Heart left ventricle (tissue), 16 donors: ENCODE results near the gene WDR18. TPM values are rescaled to one million over a fixed set of nuclear protein-coding genes. Genes with fewer than 3 reads are reported as not detected.

Experiments used
- ATAC-seq, 4 donors: fragments of 200-7000 bp; cut with Tn5 transposase; one replicate each; pipeline ENCODE4 v1.9.1; 2020 to 2022; ENCODE audit warnings: moderate library complexity in 4 of 4, mild to moderate bottlenecking in 3 of 4, moderate number of reproducible peaks in 1 of 4
- DNase-seq, 5 donors: peaks; one replicate each; pipeline ENCODE4 v3.0.0-alpha.2; 2020
- H3K27ac ChIP-seq, 12 donors: fragments of 200-600 bp; sonication (generic) in 4 of 12; one replicate each; pipeline versions ENCODE4 v1.5.0 to v1.8.0; 2016 to 2022; ENCODE audit warnings: mild to moderate bottlenecking in 2 of 12
- H3K27me3 ChIP-seq, 9 donors: fragments of 200-600 bp; sonication (generic) in 2 of 9; one replicate each; pipeline versions ENCODE4 v1.5.1 to v1.8.0; 2016 to 2022; ENCODE audit warnings: mild to moderate bottlenecking in 3 of 9
- H3K36me3 ChIP-seq, 9 donors: fragments of 200-600 bp; sonication (generic) in 2 of 9; one replicate each; pipeline versions ENCODE4 v1.5.0 to v1.8.0; 2018 to 2022; ENCODE audit warnings: mild to moderate bottlenecking in 2 of 9
- H3K4me1 ChIP-seq, 12 donors: fragments of 200-600 bp; sonication (generic) in 4 of 12; one replicate each; pipeline versions ENCODE4 v1.5.0 to v1.8.0; 2016 to 2022; ENCODE audit warnings: mild to moderate bottlenecking in 3 of 12
- H3K4me3 ChIP-seq, 12 donors: fragments of 200-600 bp; sonication (generic) in 4 of 12; one replicate each; pipeline versions ENCODE4 v1.5.0 to v1.8.0; 2017 to 2022; ENCODE audit warnings: mild to moderate bottlenecking in 9 of 12, moderate library complexity in 4 of 12
- H3K9me3 ChIP-seq, 12 donors: fragments of 200-600 bp; sonication (generic) in 4 of 12; one replicate each; pipeline versions ENCODE4 v1.5.0 to v1.8.0; 2016 to 2022; ENCODE audit warnings: mild to moderate bottlenecking in 1 of 12
- CTCF ChIP-seq, 12 donors: fragments of 200-600 bp; sonication (generic) in 4 of 12; IDR thresholded peaks; one replicate each; pipeline versions ENCODE4 v1.5.0 to v1.8.0; 2018 to 2022; ENCODE audit warnings: antibody characterized with exemption in 12 of 12, mild to moderate bottlenecking in 5 of 12
- POLR2A ChIP-seq, 2 donors: fragments of 450-650 bp; IDR thresholded peaks; one replicate each; pipeline ENCODE4 v1.6.1; 2017; ENCODE audit warnings: antibody characterized with exemption in 2 of 2, mild to moderate bottlenecking in 2 of 2, moderate library complexity in 2 of 2
- WGBS, 4 donors: extraction: QIAGEN DNeasy Blood & Tissue Kit in 2 of 4; methylation state at CpG; one replicate each; pipeline versions ENCODE4 v1.1.5 to v1.1.7; 2013 to 2018; 5-methylcytosine and 5-hydroxymethylcytosine counted together
- intact Hi-C, 10 donors: fragments of 100-400 bp; cut with DNase I; formaldehyde crosslinking; loops; one replicate each; pipeline versions ENCODE4 v1.11.1 to v1.14.2; 2022
- polyA plus RNA-seq, 2 donors: library from polyadenylated mRNA; stranded (reverse); fragments of 200-250 nt; gene quantifications; one replicate each; pipeline ENCODE4 v1.2.3, GENCODE V29; 2013
- total RNA-seq, 9 donors: library from RNA; depleted of rRNA in 2 of 9; stranded (reverse); fragments of >200 nt in 2 of 9; fragmentation: NEBNext Ultra II Directional in 3 of 9; extraction: Animal tissue kit (Norgen Biotek cat#: 25700) in 3 of 9; gene quantifications; one replicate each; pipeline versions ENCODE4 v1.1.0 to v1.2.4, GENCODE V29; 2016 to 2023
- donor health status: ischemic (EF 13 %, LVEDD 7.1; RV severe dilation, severe dysfunction).
- donor health status: healthy with polysubstance abuse.
- donor health status: DM: no; HTN: yes; CAD: no.
- donor health status: DM: no; HTN: no; CAD: no.
- donor health status: ischemic (EF 25% LVEDD 6.9; RV normal size, moderate dysfunction).
- donor health status: ischemic (EF 25% LVEDD 5.7; RV mildly dilated, moderate dysfunction).
- donor health status: healthy.
- donor health status: DM: yes; HTN: yes; CAD: no.
- donor health status: ischemic (EF 35%, LVEDD 5.7; RV mildly dilated, moderate dysfunction).
- donor health status: nonischemic (EF 11% LVEDD 7.7; RV severe dilation, severe dysfunction).
- donor health status: DM: yes; HTN: yes; CAD: no.
- donor health status: PGD.
- donor health status: ischemic (EF 29% LVEDD 5.4; RV normal size, mild dysfunction).
- donor health status: nonischemic (EF 23%, LVEDD 6.1; RV moderate dilation, normal function).

WDR18 gene
- total and polyA plus RNA-seq, 11 donors, result 15.6 to 36.3 (median 19.4) TPM

- no peaks in the 10 kb centered on the region for H3K9me3 ChIP-seq
- peaks cover 0 to 3% (median 0%) of the 10 kb centered on the region in 9 donors for H3K36me3 ChIP-seq
- ATAC-seq, result no peak
- intact Hi-C loops, result no loop called here
- H3K4me1 ChIP-seq, result peaks cover 0 to 20% (median 5%) of the 10 kb centered on the region in 12 donors
- DNase-seq, result peak in 1 of 5 donors; percentile 49
- TF ChIP-seq CTCF (IDR thresholded peaks at IDR 0.05) (no peak), POLR2A (IDR thresholded peaks at IDR 0.05) (no peak)
- H3K27me3 ChIP-seq, result peaks cover 26 to 49% (median 33%) of the 10 kb centered on the region in 9 donors
- no peak overlapping the region for H3K27ac ChIP-seq
- no peak overlapping the region for H3K4me3 ChIP-seq
- WGBS, 4 donors, result 80 to 90% (median 87%) methylated on average over 2 to 37 of the region's 37 CpGs
Measured at GRCh38 chr19:1003283-1003682, 19.1 kb downstream of the WDR18 start.

GRCh38 chr19:1004204-1004802, 20.2 kb downstream of the WDR18 start:
- TF ChIP-seq CTCF (IDR thresholded peaks at IDR 0.05) (no peak), POLR2A (IDR thresholded peaks at IDR 0.05) (no peak)
- peaks cover 17 to 40% (median 25%) of the 10 kb centered on the region in 9 donors for H3K27me3 ChIP-seq

DNA sequence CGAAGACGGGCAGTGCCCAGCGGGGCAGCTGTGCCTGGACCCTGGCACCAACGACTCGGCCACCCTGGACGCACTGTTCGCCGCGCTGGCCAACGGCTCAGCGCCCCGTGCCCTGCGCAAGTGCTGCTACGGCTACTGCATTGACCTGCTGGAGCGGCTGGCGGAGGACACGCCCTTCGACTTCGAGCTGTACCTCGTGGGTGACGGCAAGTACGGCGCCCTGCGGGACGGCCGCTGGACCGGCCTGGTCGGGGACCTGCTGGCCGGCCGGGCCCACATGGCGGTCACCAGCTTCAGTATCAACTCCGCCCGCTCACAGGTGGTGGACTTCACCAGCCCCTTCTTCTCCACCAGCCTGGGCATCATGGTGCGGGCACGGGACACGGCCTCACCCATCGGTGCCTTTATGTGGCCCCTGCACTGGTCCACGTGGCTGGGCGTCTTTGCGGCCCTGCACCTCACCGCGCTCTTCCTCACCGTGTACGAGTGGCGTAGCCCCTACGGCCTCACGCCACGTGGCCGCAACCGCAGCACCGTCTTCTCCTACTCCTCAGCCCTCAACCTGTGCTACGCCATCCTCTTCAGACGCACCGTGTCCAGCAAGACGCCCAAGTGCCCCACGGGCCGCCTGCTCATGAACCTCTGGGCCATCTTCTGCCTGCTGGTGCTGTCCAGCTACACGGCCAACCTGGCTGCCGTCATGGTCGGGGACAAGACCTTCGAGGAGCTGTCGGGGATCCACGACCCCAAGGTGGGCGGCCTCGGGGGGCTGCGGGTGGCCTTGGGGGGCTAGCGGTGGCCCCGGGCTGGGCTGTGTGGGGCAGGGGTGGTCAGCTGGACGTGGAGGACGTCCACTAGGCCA, 20.9 kb downstream of the WDR18 start:
- intact Hi-C loops, result no loop called here
- H3K27me3 ChIP-seq, result peaks cover 11 to 32% (median 18%) of the 10 kb centered on the region in 9 donors
- no peak overlapping the region for H3K4me3 ChIP-seq
- ATAC-seq (no peak), DNase-seq (peak in 1 of 5 donors; percentile 51)
- H3K4me1 ChIP-seq, result peaks cover 0 to 19% (median 4%) of the 10 kb centered on the region in 12 donors
- H3K36me3 ChIP-seq, result peaks cover 0 to 21% (median 6%) of the 10 kb centered on the region in 9 donors
- H3K27ac ChIP-seq, result no peak overlapping the region
- TF ChIP-seq POLR2A (IDR thresholded peaks at IDR 0.05), result no peak
- no peak for TF ChIP-seq CTCF (IDR thresholded peaks at IDR 0.05)
- WGBS, 4 donors, result 87 to 90% (median 88%) methylated on average over 68 to 70 of the region's 70 CpGs
- H3K9me3 ChIP-seq, result no peaks in the 10 kb centered on the region

More at GRCh38 chr19:1004204-1004802, 20.2 kb downstream of the WDR18 start:
- Histone ChIP-seq H3K4me3 (no peak overlapping the region), H3K4me1 (peaks cover 0 to 20% (median 5%) of the 10 kb centered on the region in 12 donors), H3K9me3 (no peaks in the 10 kb centered on the region), H3K36me3 (peaks cover 0 to 14% (median 0%) of the 10 kb centered on the region in 9 donors), H3K27ac (no peak overlapping the region)
- WGBS, 4 donors, result 66 to 76% (median 74%) methylated on average over 12 to 32 of the region's 32 CpGs
- intact Hi-C loops, result no loop called here
- ATAC-seq (no peak), DNase-seq (no peak)
